ENCODE measurements around the gene MOCOS. TPM values are rescaled to one million over a fixed set of nuclear protein-coding genes. Genes with fewer than 3 reads are reported as not detected.

Gene MOCOS
- total RNA-seq, 1 donor from 2014 or later, result 5.8 TPM

- no peak for DNase-seq (ENCODE audit: low spot score)
Measured at GRCh38 chr18:36300211-36300610, 112.9 kb downstream of the MOCOS start.

GRCh38 chr18:36301884-36302283 lies 114.6 kb downstream of the MOCOS start:
- no peak for DNase-seq (ENCODE audit: low spot score)

GRCh38 chr18:36302676-36303075 lies 115.4 kb downstream of the MOCOS start:
- DNase-seq (ENCODE audit: low spot score), result no peak

GRCh38 chr18:36303211-36303844 lies 116.0 kb downstream of the MOCOS start:
- DNase-seq (ENCODE audit: low spot score), result no peak

GRCh38 chr18:36304723-36305122 lies 117.4 kb downstream of the MOCOS start:
- no peak for DNase-seq (ENCODE audit: low spot score)

GRCh38 chr18:36305375-36305774 lies 118.1 kb downstream of the MOCOS start:
- DNase-seq (ENCODE audit: low spot score), result no peak

GRCh38 chr18:36307513-36307912 lies 120.2 kb downstream of the MOCOS start:
- DNase-seq (ENCODE audit: low spot score), result no peak

- no peak for DNase-seq (ENCODE audit: low spot score)
Measured at GRCh38 chr18:36308711-36309435, 121.6 kb downstream of the MOCOS start.

- DNase-seq (ENCODE audit: low spot score), result no peak
Measured at GRCh38 chr18:36309436-36310391, 122.4 kb downstream of the MOCOS start.

- DNase-seq (ENCODE audit: low spot score), result no peak
Measured at GRCh38 chr18:36311026-36311570, 123.8 kb downstream of the MOCOS start.

- DNase-seq (ENCODE audit: low spot score), result no peak
Measured at GRCh38 chr18:36312806-36313395, 125.6 kb downstream of the MOCOS start.

- DNase-seq (ENCODE audit: low spot score), result no peak
Measured at GRCh38 chr18:36314098-36314497, 126.8 kb downstream of the MOCOS start.

- no peak for DNase-seq (ENCODE audit: low spot score)
Measured at GRCh38 chr18:36314754-36315153, 127.5 kb downstream of the MOCOS start.

- no peak for DNase-seq (ENCODE audit: low spot score)
Measured at GRCh38 chr18:36315736-36316135, 128.4 kb downstream of the MOCOS start.

GRCh38 chr18:36316246-36316645 lies 128.9 kb downstream of the MOCOS start:
- DNase-seq (ENCODE audit: low spot score), result no peak

Other genes with a start within 250 kb of the MOCOS start
- 46.8 TPM for gene RPRD1A, start 119.9 kb upstream of the MOCOS start, total RNA-seq
- gene SLC39A6, start 58.2 kb upstream of the MOCOS start, total RNA-seq, result 54.9 TPM
- 71.8 TPM for gene ELP2, start 57.6 kb upstream of the MOCOS start, total RNA-seq
- gene FHOD3, start 110.2 kb downstream of the MOCOS start, total RNA-seq, result 5.4 TPM